Measurements from ENCODE around the gene PRDM16.
"Not testable (repeated sequence)": the region's sequence is repeated elsewhere in the genome, so short reads cannot be mapped to it uniquely, and the experiment has no call there.

Gene PRDM16

DNA sequence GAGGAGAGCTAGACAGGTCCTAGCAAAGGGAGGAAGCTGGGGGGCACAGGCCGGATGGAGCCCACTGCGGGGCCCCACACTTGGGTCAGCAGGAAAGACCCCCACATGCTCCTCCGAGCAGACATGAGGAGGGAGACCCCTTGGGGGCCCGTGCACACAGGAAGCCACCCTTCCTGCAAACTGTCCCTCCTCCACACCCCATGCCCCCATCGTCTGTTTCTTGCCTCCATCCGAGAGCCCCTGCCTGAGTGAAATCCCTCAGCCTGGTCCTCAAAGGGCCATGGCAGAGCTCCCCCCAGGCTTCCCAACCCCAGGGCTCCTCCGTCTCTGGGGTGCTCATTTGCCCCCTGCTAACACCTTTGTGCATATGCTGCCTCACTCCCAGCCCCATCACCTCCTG, 168.0 kb downstream of the PRDM16 start:
- no peak for DNase-seq

GRCh38 chr1:3237570-3237969, 168.6 kb downstream of the PRDM16 start:
- DNase-seq, result no peak

GRCh38 chr1:3237994-3238702, 169.1 kb downstream of the PRDM16 start:
- no peak for DNase-seq

GRCh38 chr1:3238703-3239278, 169.8 kb downstream of the PRDM16 start:
- no peak for DNase-seq

DNA sequence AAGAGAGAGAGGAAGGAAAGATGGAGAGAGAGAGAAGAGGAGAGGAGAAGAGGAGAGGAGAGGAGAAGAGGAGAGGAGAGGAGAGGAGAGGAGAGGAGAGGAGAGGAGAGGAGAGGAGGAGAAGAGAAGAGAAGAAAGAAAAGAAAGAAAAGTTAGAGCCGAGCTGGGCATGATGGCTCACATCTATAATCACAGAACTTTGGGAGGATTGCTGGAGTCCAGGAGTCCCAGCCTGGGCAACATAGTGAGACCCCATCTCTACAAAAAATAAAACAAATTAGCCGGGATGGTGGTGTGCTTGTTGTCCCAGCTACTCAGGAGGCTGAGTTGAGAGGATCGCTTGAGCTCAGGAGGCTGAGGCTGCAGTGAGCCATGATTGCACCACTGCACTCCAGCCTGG, 171.0 kb downstream of the PRDM16 start:
- DNase-seq, result not testable (repeated sequence)

DNA sequence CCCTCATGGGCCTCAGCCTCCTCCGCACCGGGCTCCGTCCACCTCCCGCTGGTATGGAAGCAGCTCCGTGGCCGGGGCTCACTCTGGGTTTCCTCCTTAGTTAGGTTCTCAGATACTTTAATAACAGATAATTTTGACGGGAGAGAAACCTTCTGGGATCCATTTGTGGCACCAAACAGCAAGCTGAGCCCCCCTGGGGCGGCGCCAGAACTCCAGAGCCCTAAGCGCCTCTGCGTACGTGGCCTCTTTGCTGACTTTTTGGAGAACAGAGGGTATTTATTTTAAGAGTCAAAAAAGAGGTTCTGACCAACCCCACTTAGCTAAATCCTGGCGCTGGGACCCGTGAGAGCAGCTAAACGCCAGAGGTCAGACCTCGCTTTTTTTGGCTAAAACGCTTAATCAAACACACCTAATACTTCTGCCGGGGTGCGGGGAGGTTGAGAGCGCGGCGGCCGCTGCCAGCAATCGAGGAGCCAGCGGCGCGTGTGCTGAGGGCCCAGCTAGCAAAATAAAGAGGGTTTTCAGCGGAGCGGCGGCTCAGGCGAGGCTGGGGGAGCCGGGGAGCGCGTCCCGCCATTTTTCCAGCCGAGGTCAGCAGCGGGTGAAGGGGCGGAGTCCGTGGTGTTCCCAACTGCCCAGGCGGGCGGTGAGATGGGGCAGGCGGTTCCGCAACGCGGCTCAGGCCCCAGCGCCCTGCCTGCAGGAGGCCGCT, 171.7 kb downstream of the PRDM16 start:
- no peak for DNase-seq

GRCh38 chr1:3241236-3241550, 172.2 kb downstream of the PRDM16 start:
- DNase-seq, result no peak

- no peak for DNase-seq
Observed at GRCh38 chr1:3241673-3242407, 172.8 kb downstream of the PRDM16 start.

- DNase-seq, result no peak
Observed at GRCh38 chr1:3242408-3243260, 173.6 kb downstream of the PRDM16 start.

GRCh38 chr1:3243304-3243703, 174.3 kb downstream of the PRDM16 start:
- DNase-seq, result no peak

GRCh38 chr1:3244025-3244926, 175.3 kb downstream of the PRDM16 start:
- DNase-seq, result no peak

DNA sequence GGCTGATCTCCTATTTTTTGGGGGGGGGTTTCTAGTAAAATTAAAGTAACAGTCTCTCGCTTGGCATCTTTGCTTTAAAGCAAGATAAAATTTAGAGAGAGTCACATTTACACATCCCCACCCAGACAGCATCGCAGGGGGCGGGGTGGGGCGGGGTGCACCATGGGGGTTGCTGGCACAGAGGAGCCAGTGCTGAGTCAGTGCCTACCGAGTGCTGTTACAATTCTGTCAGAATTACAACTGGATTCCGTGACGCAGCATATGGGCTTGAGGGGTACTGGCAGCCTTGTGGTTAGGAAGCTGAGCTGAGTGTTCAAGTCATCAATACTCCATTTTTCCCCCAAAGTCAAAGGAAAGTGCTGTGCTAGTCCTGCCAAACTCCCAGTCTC, 175.9 kb downstream of the PRDM16 start:
- no peak for DNase-seq

DNA sequence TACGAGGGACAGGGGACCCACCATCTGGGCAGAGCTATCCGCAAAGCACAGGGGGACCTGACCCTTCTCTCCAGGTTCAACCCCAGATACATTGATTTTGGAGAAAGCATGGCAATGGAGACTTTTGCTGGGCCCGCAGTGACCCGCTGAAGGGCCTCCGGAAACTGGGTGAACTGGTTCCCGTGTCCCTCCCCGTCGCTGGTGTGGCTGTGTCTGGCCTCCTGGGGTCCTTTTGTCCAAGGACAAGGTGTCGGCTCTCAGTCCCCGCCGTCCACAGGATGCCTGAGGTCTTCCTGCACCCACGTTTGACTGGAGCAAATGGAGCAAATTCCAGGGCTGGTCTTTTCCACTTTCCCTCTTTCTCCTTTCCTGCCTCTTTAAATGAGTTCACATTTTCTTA, 176.3 kb downstream of the PRDM16 start:
- no peak for DNase-seq

GRCh38 chr1:3245768-3246167, 176.8 kb downstream of the PRDM16 start:
- DNase-seq, result no peak

GRCh38 chr1:3246251-3246650, 177.2 kb downstream of the PRDM16 start:
- no peak for DNase-seq

DNA sequence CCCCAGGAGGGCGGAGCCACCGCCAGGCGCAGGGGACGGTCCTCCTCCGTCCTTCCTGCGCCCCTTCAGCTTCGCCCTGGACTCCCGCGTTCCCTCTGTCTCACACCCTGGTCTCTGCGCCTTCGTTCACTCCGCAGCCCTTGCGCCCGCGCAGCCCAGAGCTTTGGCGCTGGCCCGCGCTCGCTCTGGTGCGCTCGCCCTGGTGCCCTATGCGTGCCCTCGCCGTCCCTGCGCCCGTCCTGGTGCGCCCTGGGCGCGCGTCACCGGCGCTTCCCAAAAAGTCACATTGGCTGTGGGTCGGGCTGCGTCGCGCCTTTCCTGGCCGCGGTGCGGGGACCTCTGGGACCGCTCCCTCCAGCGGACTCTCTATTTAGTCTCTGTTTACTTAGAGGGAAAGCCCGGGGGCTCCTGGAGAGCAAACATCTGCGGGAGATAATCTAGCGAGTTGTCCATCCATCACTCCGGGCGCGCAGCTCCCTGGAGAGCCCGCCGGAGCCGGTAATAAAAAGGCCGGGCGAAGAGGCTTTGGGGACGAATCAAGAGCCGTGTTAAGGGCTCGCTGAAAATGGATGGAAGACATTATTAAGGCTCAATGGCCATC, 178.6 kb downstream of the PRDM16 start:
- DNase-seq, result no peak

- DNase-seq, result no peak
Observed at GRCh38 chr1:3248155-3249141, 179.4 kb downstream of the PRDM16 start.

DNA sequence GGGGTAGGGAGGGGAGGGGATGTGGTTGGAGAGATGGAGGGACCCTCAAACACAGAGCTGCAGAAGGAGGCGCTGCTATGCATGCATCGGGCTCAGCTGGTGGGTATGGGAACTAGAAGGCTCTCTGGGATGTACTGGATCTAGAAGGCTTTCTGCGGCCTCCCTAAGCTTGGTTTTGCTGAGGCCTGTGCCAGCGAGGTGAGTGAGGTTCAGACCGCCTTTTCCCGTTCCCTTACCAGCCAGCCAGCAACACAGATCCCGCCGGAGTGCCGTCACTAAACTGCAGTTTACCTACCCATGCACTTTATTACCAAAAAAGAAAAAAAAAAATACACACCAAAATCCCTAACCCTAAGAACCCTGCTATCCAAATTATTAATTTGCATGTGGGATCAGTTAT, 180.2 kb downstream of the PRDM16 start:
- DNase-seq, result no peak

GRCh38 chr1:3249631-3250501, 180.9 kb downstream of the PRDM16 start:
- DNase-seq, result no peak

Data from NCI-H1048 (cell line).